ENCODE results near the gene LEF1. TPM values are rescaled to one million over a fixed set of nuclear protein-coding genes. Genes with fewer than 3 reads are reported as not detected.

The LEF1 gene
- polyA plus RNA-seq, 1 experiment: 2.7 TPM

- TF ChIP-seq CTCF (IDR thresholded peaks at IDR 0.05; ENCODE audit: insufficient read depth, low read depth, low read length): no peak
- no peaks in the 10 kb centered on the region for H3K27me3 ChIP-seq (ENCODE audit: control insufficient read depth, insufficient read depth, low read length)
- ChIA-PET CTCF (interaction anchor here (0.6 kb wide), 1 partner anchor 50 kb away, joined by 7 read pairs; no protein-coding TSS in a partner anchor), POLR2A (no interaction called here)
- H3K36me3 ChIP-seq (ENCODE audit: control insufficient read depth, insufficient read depth, low read length): no peaks in the 10 kb centered on the region
- H3K4me3 ChIP-seq (ENCODE audit: low read depth, low read length): no peak overlapping the region
- no peak for DNase-seq (ENCODE audit: low read depth)
Measured at GRCh38 chr4:108210989-108211835, 42.5 kb upstream of the LEF1 start.

- no peak for TF ChIP-seq CTCF (IDR thresholded peaks at IDR 0.05; ENCODE audit: insufficient read depth, low read depth, low read length)
- CTCF ChIA-PET: no interaction called here
- no peak overlapping the region for H3K4me3 ChIP-seq (ENCODE audit: low read depth, low read length)
- no peak for DNase-seq (ENCODE audit: low read depth)
- no peaks in the 10 kb centered on the region for H3K36me3 ChIP-seq (ENCODE audit: control insufficient read depth, insufficient read depth, low read length)
- POLR2A ChIA-PET: no interaction called here
- H3K27me3 ChIP-seq (ENCODE audit: control insufficient read depth, insufficient read depth, low read length): no peaks in the 10 kb centered on the region
Measured at GRCh38 chr4:108209489-108209888, 40.8 kb upstream of the LEF1 start.

- CTCF ChIA-PET: no interaction called here
- no peak for TF ChIP-seq CTCF (IDR thresholded peaks at IDR 0.05; ENCODE audit: insufficient read depth, low read depth, low read length)
Measured at GRCh38 chr4:108205859-108206258, 37.1 kb upstream of the LEF1 start.

GRCh38 chr4:108204518-108204917 is 35.8 kb upstream of the LEF1 start:
- TF ChIP-seq CTCF (IDR thresholded peaks at IDR 0.05; ENCODE audit: insufficient read depth, low read depth, low read length): no peak

More at GRCh38 chr4:108205859-108206258, 37.1 kb upstream of the LEF1 start:
- POLR2A ChIA-PET: no interaction called here
- Histone ChIP-seq H3K36me3 (ENCODE audit: control insufficient read depth, insufficient read depth, low read length) (no peaks in the 10 kb centered on the region), H3K4me3 (ENCODE audit: low read depth, low read length) (no peak overlapping the region), H3K27me3 (ENCODE audit: control insufficient read depth, insufficient read depth, low read length) (no peaks in the 10 kb centered on the region)
- DNase-seq (ENCODE audit: low read depth): no peak

GRCh38 chr4:108203377-108203776 is 34.6 kb upstream of the LEF1 start:
- Histone ChIP-seq H3K36me3 (ENCODE audit: control insufficient read depth, insufficient read depth, low read length) (no peaks in the 10 kb centered on the region), H3K4me3 (ENCODE audit: low read depth, low read length) (no peak overlapping the region), H3K27me3 (ENCODE audit: control insufficient read depth, insufficient read depth, low read length) (no peaks in the 10 kb centered on the region)
- CTCF ChIA-PET: no interaction called here
- POLR2A ChIA-PET: no interaction called here
- DNase-seq (ENCODE audit: low read depth): no peak
- no peak for TF ChIP-seq CTCF (IDR thresholded peaks at IDR 0.05; ENCODE audit: insufficient read depth, low read depth, low read length)

More at GRCh38 chr4:108204518-108204917, 35.8 kb upstream of the LEF1 start:
- Histone ChIP-seq H3K36me3 (ENCODE audit: control insufficient read depth, insufficient read depth, low read length) (no peaks in the 10 kb centered on the region), H3K27me3 (ENCODE audit: control insufficient read depth, insufficient read depth, low read length) (no peaks in the 10 kb centered on the region), H3K4me3 (ENCODE audit: low read depth, low read length) (no peak overlapping the region)
- DNase-seq (ENCODE audit: low read depth): no peak
- ChIA-PET CTCF (no interaction called here), POLR2A (no interaction called here)

Data from BJ (cell line).